Heart left ventricle (tissue), 16 donors: ENCODE results near the gene KIFBP. TPM values are rescaled to one million over a fixed set of nuclear protein-coding genes. Genes with fewer than 3 reads are reported as not detected.

Experiments
- ATAC-seq, 4 donors: fragments of 200-7000 bp; cut with Tn5 transposase; one replicate each; pipeline ENCODE4 v1.9.1; 2020 to 2022; ENCODE audit warnings: moderate library complexity in 4 of 4, mild to moderate bottlenecking in 3 of 4, moderate number of reproducible peaks in 1 of 4
- DNase-seq, 5 donors: peaks; one replicate each; pipeline ENCODE4 v3.0.0-alpha.2; 2020
- H3K27ac ChIP-seq, 12 donors: fragments of 200-600 bp; sonication (generic) in 4 of 12; one replicate each; pipeline versions ENCODE4 v1.5.0 to v1.8.0; 2016 to 2022; ENCODE audit warnings: mild to moderate bottlenecking in 2 of 12
- H3K27me3 ChIP-seq, 9 donors: fragments of 200-600 bp; sonication (generic) in 2 of 9; one replicate each; pipeline versions ENCODE4 v1.5.1 to v1.8.0; 2016 to 2022; ENCODE audit warnings: mild to moderate bottlenecking in 3 of 9
- H3K36me3 ChIP-seq, 9 donors: fragments of 200-600 bp; sonication (generic) in 2 of 9; one replicate each; pipeline versions ENCODE4 v1.5.0 to v1.8.0; 2018 to 2022; ENCODE audit warnings: mild to moderate bottlenecking in 2 of 9
- H3K4me1 ChIP-seq, 12 donors: fragments of 200-600 bp; sonication (generic) in 4 of 12; one replicate each; pipeline versions ENCODE4 v1.5.0 to v1.8.0; 2016 to 2022; ENCODE audit warnings: mild to moderate bottlenecking in 3 of 12
- H3K4me3 ChIP-seq, 12 donors: fragments of 200-600 bp; sonication (generic) in 4 of 12; one replicate each; pipeline versions ENCODE4 v1.5.0 to v1.8.0; 2017 to 2022; ENCODE audit warnings: mild to moderate bottlenecking in 9 of 12, moderate library complexity in 4 of 12
- H3K9me3 ChIP-seq, 12 donors: fragments of 200-600 bp; sonication (generic) in 4 of 12; one replicate each; pipeline versions ENCODE4 v1.5.0 to v1.8.0; 2016 to 2022; ENCODE audit warnings: mild to moderate bottlenecking in 1 of 12
- POLR2A ChIP-seq, 2 donors: fragments of 450-650 bp; IDR thresholded peaks; one replicate each; pipeline ENCODE4 v1.6.1; 2017; ENCODE audit warnings: antibody characterized with exemption in 2 of 2, mild to moderate bottlenecking in 2 of 2, moderate library complexity in 2 of 2
- WGBS, 4 donors: extraction: QIAGEN DNeasy Blood & Tissue Kit in 2 of 4; methylation state at CpG; one replicate each; pipeline versions ENCODE4 v1.1.5 to v1.1.7; 2013 to 2018; 5-methylcytosine and 5-hydroxymethylcytosine counted together
- intact Hi-C, 10 donors: fragments of 100-400 bp; cut with DNase I; formaldehyde crosslinking; loops; one replicate each; pipeline versions ENCODE4 v1.11.1 to v1.14.2; 2022
- polyA plus RNA-seq, 2 donors: library from polyadenylated mRNA; stranded (reverse); fragments of 200-250 nt; gene quantifications; one replicate each; pipeline ENCODE4 v1.2.3, GENCODE V29; 2013
- total RNA-seq, 9 donors: library from RNA; depleted of rRNA in 2 of 9; stranded (reverse); fragments of >200 nt in 2 of 9; fragmentation: NEBNext Ultra II Directional in 3 of 9; extraction: Animal tissue kit (Norgen Biotek cat#: 25700) in 3 of 9; gene quantifications; one replicate each; pipeline versions ENCODE4 v1.1.0 to v1.2.4, GENCODE V29; 2016 to 2023
- TF ChIP-seq, protein P1 (sequence below), 12 donors: fragments of 200-600 bp; sonication (generic) in 4 of 12; IDR thresholded peaks; one replicate each; pipeline versions ENCODE4 v1.5.0 to v1.8.0; 2018 to 2022; ENCODE audit warnings: antibody characterized with exemption in 12 of 12, mild to moderate bottlenecking in 5 of 12
- donor health status: ischemic (EF 13 %, LVEDD 7.1; RV severe dilation, severe dysfunction).
- donor health status: healthy with polysubstance abuse.
- donor health status: DM: no; HTN: yes; CAD: no.
- donor health status: DM: no; HTN: no; CAD: no.
- donor health status: ischemic (EF 25% LVEDD 6.9; RV normal size, moderate dysfunction).
- donor health status: ischemic (EF 25% LVEDD 5.7; RV mildly dilated, moderate dysfunction).
- donor health status: healthy.
- donor health status: DM: yes; HTN: yes; CAD: no.
- donor health status: ischemic (EF 35%, LVEDD 5.7; RV mildly dilated, moderate dysfunction).
- donor health status: nonischemic (EF 11% LVEDD 7.7; RV severe dilation, severe dysfunction).
- donor health status: DM: yes; HTN: yes; CAD: no.
- donor health status: PGD.
- donor health status: ischemic (EF 29% LVEDD 5.4; RV normal size, mild dysfunction).
- donor health status: nonischemic (EF 23%, LVEDD 6.1; RV moderate dilation, normal function).

The KIFBP gene
- total and polyA plus RNA-seq, 11 donors: 21.4 to 70.6 (median 56.4) TPM

- H3K9me3 ChIP-seq: no peaks in the 10 kb centered on the region
- peaks cover 0 to 34% (median 25%) of the 10 kb centered on the region in 9 donors for H3K36me3 ChIP-seq
- TF ChIP-seq, protein P1, sequence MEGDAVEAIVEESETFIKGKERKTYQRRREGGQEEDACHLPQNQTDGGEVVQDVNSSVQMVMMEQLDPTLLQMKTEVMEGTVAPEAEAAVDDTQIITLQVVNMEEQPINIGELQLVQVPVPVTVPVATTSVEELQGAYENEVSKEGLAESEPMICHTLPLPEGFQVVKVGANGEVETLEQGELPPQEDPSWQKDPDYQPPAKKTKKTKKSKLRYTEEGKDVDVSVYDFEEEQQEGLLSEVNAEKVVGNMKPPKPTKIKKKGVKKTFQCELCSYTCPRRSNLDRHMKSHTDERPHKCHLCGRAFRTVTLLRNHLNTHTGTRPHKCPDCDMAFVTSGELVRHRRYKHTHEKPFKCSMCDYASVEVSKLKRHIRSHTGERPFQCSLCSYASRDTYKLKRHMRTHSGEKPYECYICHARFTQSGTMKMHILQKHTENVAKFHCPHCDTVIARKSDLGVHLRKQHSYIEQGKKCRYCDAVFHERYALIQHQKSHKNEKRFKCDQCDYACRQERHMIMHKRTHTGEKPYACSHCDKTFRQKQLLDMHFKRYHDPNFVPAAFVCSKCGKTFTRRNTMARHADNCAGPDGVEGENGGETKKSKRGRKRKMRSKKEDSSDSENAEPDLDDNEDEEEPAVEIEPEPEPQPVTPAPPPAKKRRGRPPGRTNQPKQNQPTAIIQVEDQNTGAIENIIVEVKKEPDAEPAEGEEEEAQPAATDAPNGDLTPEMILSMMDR (IDR thresholded peaks at IDR 0.05): no peak
- TF ChIP-seq POLR2A (IDR thresholded peaks at IDR 0.05): no peak
- H3K4me1 ChIP-seq: peaks cover 4 to 34% (median 21%) of the 10 kb centered on the region in 12 donors
- 89 to 95% (median 92%) methylated on average over 12 of the region's 12 CpGs for WGBS, 4 donors
- ATAC-seq (no peak), DNase-seq (no peak)
- intact Hi-C loops: loop anchor here in 1 of 10 donors (2.0 kb wide), 1 partner anchor 54 kb away; the partner anchor contains the start of gene DDX50
- no peaks in the 10 kb centered on the region for H3K27me3 ChIP-seq
- peak overlapping the region in 7 of 12 donors; percentile 76 to 96 (median 92) for H3K4me3 ChIP-seq
- peak overlapping the region in 2 of 12 donors; percentile 70 to 81 for H3K27ac ChIP-seq
Measured at GRCh38 chr10:68954904-68955303, 33.7 kb upstream of the KIFBP start.

DNA sequence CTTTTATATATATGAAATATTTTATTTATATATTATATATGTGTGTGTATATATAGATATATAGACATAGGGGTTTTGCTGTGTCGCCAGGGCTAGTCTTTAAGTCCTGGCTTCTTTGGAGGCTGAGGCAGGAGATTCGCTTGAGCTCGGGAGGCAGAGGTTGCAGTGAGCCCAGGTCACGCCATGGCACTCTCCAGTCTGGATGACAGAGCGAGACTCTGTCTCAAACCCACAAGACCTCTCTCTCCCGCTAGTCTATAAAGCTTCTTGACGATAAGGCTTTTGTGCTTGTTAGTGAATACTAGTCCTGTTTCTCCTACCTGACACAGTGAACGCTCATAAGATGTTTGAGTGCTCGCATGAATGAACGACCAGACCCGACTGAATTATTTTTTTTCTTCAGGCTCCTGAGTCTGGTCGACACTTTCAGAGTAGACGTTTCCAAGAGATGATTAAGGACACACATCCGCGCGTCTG is 33.2 kb upstream of the KIFBP start:
- ATAC-seq: no peak
- H3K36me3 ChIP-seq: peaks cover 0 to 34% (median 25%) of the 10 kb centered on the region in 9 donors
- no peaks in the 10 kb centered on the region for H3K9me3 ChIP-seq
- no peak for DNase-seq
- peak overlapping the region in 11 of 12 donors; percentile 55 to 97 (median 86) for H3K27ac ChIP-seq
- peak overlapping the region; percentile 51 to 96 (median 88) for H3K4me3 ChIP-seq
- peaks cover 4 to 39% (median 21%) of the 10 kb centered on the region in 12 donors for H3K4me1 ChIP-seq
- WGBS, 4 donors: 5 to 9% (median 7%) methylated on average over 16 of the region's 16 CpGs
- TF ChIP-seq POLR2A (IDR thresholded peaks at IDR 0.05): no peak
- no peaks in the 10 kb centered on the region for H3K27me3 ChIP-seq
- intact Hi-C loops: loop anchor here in 1 of 10 donors (2.0 kb wide), 1 partner anchor 55 kb away; the partner anchor contains the start of gene DDX50

DNA sequence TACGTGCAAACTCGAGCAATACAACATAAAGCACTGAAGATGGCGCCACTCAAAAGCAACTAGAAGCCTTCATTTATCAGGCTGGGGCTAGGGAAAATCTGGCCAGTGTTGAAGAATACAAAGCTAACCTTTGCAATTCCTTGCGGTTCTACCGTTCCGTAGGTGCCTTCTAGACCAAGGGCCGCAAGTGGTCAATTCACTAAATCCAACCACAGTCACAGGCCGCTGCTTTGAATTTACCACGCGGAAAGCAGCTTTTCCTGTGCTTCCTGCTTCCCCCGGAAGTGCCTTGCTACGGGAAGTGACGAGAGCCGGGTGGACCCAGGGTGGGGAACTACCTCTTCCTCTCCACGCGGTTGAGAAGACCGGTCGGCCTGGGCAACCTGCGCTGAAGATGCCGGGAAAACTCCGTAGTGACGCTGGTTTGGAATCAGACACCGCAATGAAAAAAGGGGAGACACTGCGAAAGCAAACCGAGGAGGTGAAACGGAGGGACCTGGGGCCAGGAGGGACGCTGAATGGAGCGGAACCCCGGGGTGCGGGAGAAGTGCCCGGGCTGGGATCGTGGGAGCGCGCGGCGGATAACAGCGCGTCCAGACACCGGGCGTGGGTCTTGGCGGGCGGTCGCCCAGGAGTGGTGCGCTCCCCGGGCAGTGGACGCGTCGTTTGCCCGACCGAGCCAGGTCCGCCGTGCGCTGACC is 32.6 kb upstream of the KIFBP start, which contains the start of gene DDX21:
Gene DDX21 (plus strand): TSS at position 339 of the 701 bp plus-strand sequence. CDS start 56 bp downstream, at position 395.
- peak within 1 kb of the TSS; percentile 51 to 96 (median 88) for H3K4me3 ChIP-seq
- H3K27ac ChIP-seq: peak within 1 kb of the TSS; percentile 35 to 97 (median 84)
- no peaks in the 10 kb centered on the region for H3K9me3 ChIP-seq
- ATAC-seq (peak; percentile 97 to 98 (median 98)), DNase-seq (peak; percentile 91 to 94 (median 91))
- WGBS, 4 donors: 0 to 1% (median 0%) methylated on average over 26 to 53 of the region's 53 CpGs
- no peaks in the 10 kb centered on the region for H3K27me3 ChIP-seq
- TF ChIP-seq POLR2A (IDR thresholded peaks at IDR 0.05): peak in 1 of 2 donors; percentile 52
- TF ChIP-seq, protein P1 (IDR thresholded peaks at IDR 0.05): peak; percentile 26 to 74 (median 56)
- H3K36me3 ChIP-seq: peaks cover 0 to 34% (median 25%) of the 10 kb centered on the region in 9 donors
- intact Hi-C loops: loop anchor here in 1 of 10 donors (2.0 kb wide), 1 partner anchor 55 kb away; the partner anchor contains the start of gene DDX50
- H3K4me1 ChIP-seq: peaks cover 4 to 44% (median 21%) of the 10 kb centered on the region in 12 donors

- Histone ChIP-seq H3K27ac (peak overlapping the region in 5 of 12 donors; percentile 81 to 97 (median 92)), H3K36me3 (peaks cover 0 to 43% (median 34%) of the 10 kb centered on the region in 9 donors), H3K9me3 (no peaks in the 10 kb centered on the region), H3K4me1 (peaks cover 4 to 47% (median 21%) of the 10 kb centered on the region in 12 donors), H3K4me3 (peak overlapping the region in 11 of 12 donors; percentile 70 to 96 (median 88)), H3K27me3 (no peaks in the 10 kb centered on the region)
- ATAC-seq (no peak), DNase-seq (no peak)
- TF ChIP-seq POLR2A (IDR thresholded peaks at IDR 0.05): no peak
- TF ChIP-seq, protein P1 (IDR thresholded peaks at IDR 0.05): no peak
- WGBS, 4 donors: 54 to 69% (median 61%) methylated on average over 7 of the region's 7 CpGs
- intact Hi-C loops: no loop called here
Measured at GRCh38 chr10:68957284-68957615, 31.4 kb upstream of the KIFBP start.
